Measurements from ENCODE around the gene GRM5.

GRCh38 chr11:88523386-88524071 is 542.3 kb downstream of the GRM5 start:
- TF ChIP-seq POLR2A (IDR thresholded peaks at IDR 0.05) (no peak), CTCF (IDR thresholded peaks at IDR 0.05) (no peak)

Measured in stomach (tissue), 4 donors.